ENCODE measurements around the gene SMIM13.

SMIM13 gene

GRCh38 chr6:11185204-11185842 lies 91.7 kb downstream of the SMIM13 start:
- TF ChIP-seq REST (IDR thresholded peaks at IDR 0.05; ENCODE audit: insufficient read depth in 1 of 2, low read depth in 2 of 2, low read length in 2 of 2), result no peak
- TF ChIP-seq POLR2AphosphoS5 (IDR thresholded peaks at IDR 0.05; ENCODE audit: low read depth, low read length), result no peak
- TF ChIP-seq SIN3A (IDR thresholded peaks at IDR 0.05; ENCODE audit: borderline replicate concordance, insufficient read depth, low read length), result no peak
- TF ChIP-seq TAF1 (IDR thresholded peaks at IDR 0.05; ENCODE audit: borderline replicate concordance, insufficient read depth, low read length), result no peak
- no peak for TF ChIP-seq FOXP2 (optimal IDR thresholded peaks at IDR 0.05; ENCODE audit: borderline replicate concordance, extremely low read depth, extremely low read length, insufficient read depth)

- TF ChIP-seq TAF1 (IDR thresholded peaks at IDR 0.05; ENCODE audit: borderline replicate concordance, insufficient read depth, low read length) (no peak), SIN3A (IDR thresholded peaks at IDR 0.05; ENCODE audit: borderline replicate concordance, insufficient read depth, low read length) (no peak), POLR2AphosphoS5 (IDR thresholded peaks at IDR 0.05; ENCODE audit: low read depth, low read length) (no peak), REST (IDR thresholded peaks at IDR 0.05; ENCODE audit: insufficient read depth in 1 of 2, low read depth in 2 of 2, low read length in 2 of 2) (no peak), FOXP2 (optimal IDR thresholded peaks at IDR 0.05; ENCODE audit: borderline replicate concordance, extremely low read depth, extremely low read length, insufficient read depth) (no peak)
These were observed 93.7 kb downstream of the SMIM13 start for GRCh38 chr6:11187301-11187700.
